ENCODE results near the gene SLC66A2. TPM values are rescaled to one million over a fixed set of nuclear protein-coding genes. Genes with fewer than 3 reads are reported as not detected.
A peak's percentile ranks its signal among the peaks of the same experiment; 100 is the strongest.

Gene SLC66A2
- total RNA-seq, 1 donor = 35.8 TPM

DNA sequence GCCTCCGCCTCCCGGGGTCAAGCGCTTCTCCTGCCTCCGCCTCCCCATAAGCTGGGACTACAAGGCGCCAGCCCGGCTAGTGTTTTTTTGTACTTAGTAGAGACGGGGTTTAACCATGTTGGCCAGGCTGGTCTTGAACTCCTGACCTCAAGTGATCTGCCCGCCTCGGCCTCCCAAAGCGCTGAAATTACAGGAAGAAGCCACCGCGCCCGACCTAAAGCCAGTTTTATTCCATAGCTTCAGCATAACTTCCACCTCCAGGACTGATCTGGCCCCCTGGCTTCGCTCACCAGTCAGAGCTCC is 37.7 kb upstream of the SLC66A2 start:
- Histone ChIP-seq H3K4me1 (ENCODE audit: insufficient read depth, low read length) (peaks cover 16% of the 10 kb centered on the region), H3K4me2 (ENCODE audit: insufficient read depth, low read length) (peak overlapping the region; percentile 93), H4K20me1 (ENCODE audit: insufficient read depth, low read length) (peaks cover 30% of the 10 kb centered on the region), H3K36me3 (ENCODE audit: insufficient read depth, low read length) (peaks cover 21% of the 10 kb centered on the region), H3K27ac (ENCODE audit: low read depth, low read length) (peak overlapping the region; percentile 96), H3K27me3 (ENCODE audit: insufficient read depth, low read length) (no peaks in the 10 kb centered on the region), H3K4me3 (ENCODE audit: insufficient read depth, low read length) (peak overlapping the region; percentile 95), H3K9me3 (ENCODE audit: low read depth, low read length) (no peaks in the 10 kb centered on the region), H2AFZ (ENCODE audit: low read length) (peak overlapping the region; percentile 34), H3K79me2 (ENCODE audit: insufficient read depth, low read length) (peaks cover 43% of the 10 kb centered on the region)
- no peak for DNase-seq (ENCODE audit: insufficient read length, low spot score, missing footprints)
- TF ChIP-seq, protein P1, sequence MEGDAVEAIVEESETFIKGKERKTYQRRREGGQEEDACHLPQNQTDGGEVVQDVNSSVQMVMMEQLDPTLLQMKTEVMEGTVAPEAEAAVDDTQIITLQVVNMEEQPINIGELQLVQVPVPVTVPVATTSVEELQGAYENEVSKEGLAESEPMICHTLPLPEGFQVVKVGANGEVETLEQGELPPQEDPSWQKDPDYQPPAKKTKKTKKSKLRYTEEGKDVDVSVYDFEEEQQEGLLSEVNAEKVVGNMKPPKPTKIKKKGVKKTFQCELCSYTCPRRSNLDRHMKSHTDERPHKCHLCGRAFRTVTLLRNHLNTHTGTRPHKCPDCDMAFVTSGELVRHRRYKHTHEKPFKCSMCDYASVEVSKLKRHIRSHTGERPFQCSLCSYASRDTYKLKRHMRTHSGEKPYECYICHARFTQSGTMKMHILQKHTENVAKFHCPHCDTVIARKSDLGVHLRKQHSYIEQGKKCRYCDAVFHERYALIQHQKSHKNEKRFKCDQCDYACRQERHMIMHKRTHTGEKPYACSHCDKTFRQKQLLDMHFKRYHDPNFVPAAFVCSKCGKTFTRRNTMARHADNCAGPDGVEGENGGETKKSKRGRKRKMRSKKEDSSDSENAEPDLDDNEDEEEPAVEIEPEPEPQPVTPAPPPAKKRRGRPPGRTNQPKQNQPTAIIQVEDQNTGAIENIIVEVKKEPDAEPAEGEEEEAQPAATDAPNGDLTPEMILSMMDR (IDR thresholded peaks at IDR 0.05; ENCODE audit: extremely low read depth, low read depth, low read length) = no peak

DNA sequence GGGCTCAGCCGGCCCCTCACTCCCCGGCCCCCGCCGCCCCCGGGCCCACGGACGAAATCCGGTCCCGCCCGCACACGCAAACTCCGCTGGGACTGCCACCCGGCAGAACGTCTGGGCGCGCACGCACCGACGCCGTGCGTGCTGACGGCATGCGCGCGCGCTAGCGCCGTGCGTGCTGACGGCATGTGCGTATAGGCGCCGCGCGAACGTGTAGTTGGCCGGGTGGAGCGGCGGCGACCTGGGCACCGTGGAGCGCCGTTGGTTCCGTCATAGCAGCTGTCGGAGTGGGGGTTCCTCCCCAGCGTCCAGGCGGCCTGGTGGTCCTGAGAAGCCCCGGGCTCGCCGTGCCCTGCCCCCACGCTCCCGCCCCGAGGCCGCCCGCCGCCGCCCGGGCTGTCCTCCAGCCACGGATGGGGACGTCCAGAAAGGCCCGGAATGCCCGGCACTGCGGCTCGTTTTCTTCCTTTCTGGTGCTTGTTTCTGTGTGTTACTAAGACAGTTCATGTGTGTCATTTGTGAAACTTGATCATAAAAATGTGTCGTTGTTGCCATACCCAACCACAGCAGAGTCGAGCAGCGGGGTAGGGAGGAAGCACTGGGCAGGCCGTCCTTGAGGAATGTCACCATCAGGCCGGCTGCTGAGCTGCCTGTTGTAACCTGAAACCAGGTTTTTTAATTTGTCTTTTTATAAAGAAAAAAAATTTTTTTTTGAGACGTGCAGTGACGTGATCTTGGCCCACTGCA is 37.2 kb upstream of the SLC66A2 start, which contains the start of gene TXNL4A:
TXNL4A (minus strand) TSS at position 113 of the 744 bp plus-strand sequence. CDS start 171 bp downstream, outside the sequence.
- H3K79me2 ChIP-seq (ENCODE audit: insufficient read depth, low read length) = peaks cover 48% of the 10 kb centered on the region
- peak within 1 kb of the TSS; percentile 93 for H3K4me2 ChIP-seq (ENCODE audit: insufficient read depth, low read length)
- peak; percentile 97 for DNase-seq (ENCODE audit: insufficient read length, low spot score, missing footprints)
- H3K27ac ChIP-seq (ENCODE audit: low read depth, low read length) = peak within 1 kb of the TSS; percentile 96
- H3K27me3 ChIP-seq (ENCODE audit: insufficient read depth, low read length) = no peaks in the 10 kb centered on the region
- no peaks in the 10 kb centered on the region for H3K9me3 ChIP-seq (ENCODE audit: low read depth, low read length)
- H3K4me3 ChIP-seq (ENCODE audit: insufficient read depth, low read length) = peak within 1 kb of the TSS; percentile 95
- TF ChIP-seq, protein P1 (IDR thresholded peaks at IDR 0.05; ENCODE audit: extremely low read depth, low read depth, low read length) = no peak
- peaks cover 21% of the 10 kb centered on the region for H3K36me3 ChIP-seq (ENCODE audit: insufficient read depth, low read length)
- peaks cover 16% of the 10 kb centered on the region for H3K4me1 ChIP-seq (ENCODE audit: insufficient read depth, low read length)
- peak within 1 kb of the TSS; percentile 91 for H2AFZ ChIP-seq (ENCODE audit: low read length)
- H4K20me1 ChIP-seq (ENCODE audit: insufficient read depth, low read length) = peaks cover 35% of the 10 kb centered on the region

DNA sequence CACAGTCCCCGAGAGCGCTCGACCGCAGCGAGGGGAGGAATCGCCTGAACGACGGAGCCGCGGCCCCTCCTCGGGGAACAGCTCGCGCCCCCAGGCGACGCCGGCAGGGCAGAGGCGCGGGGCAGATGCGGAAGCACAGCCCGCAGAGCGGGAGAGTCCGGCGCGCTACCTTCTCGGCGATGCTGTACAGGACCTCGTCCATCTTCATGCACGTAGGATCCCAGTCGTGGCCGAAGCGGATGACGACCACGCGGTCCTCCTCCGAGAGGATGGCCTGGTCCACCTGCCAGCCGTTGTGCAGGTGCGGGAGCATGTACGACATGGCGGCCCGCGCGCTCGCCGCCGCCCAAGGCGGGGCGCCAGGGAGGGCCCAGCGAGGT is 36.6 kb upstream of the SLC66A2 start:
- H3K9me3 ChIP-seq (ENCODE audit: low read depth, low read length) = no peaks in the 10 kb centered on the region
- peak; percentile 92 for DNase-seq (ENCODE audit: insufficient read length, low spot score, missing footprints)
- H3K27me3 ChIP-seq (ENCODE audit: insufficient read depth, low read length) = no peaks in the 10 kb centered on the region
- H3K27ac ChIP-seq (ENCODE audit: low read depth, low read length) = peak overlapping the region; percentile 96
- peaks cover 41% of the 10 kb centered on the region for H4K20me1 ChIP-seq (ENCODE audit: insufficient read depth, low read length)
- peak overlapping the region; percentile 89 for H3K4me2 ChIP-seq (ENCODE audit: insufficient read depth, low read length)
- H3K4me1 ChIP-seq (ENCODE audit: insufficient read depth, low read length) = peaks cover 19% of the 10 kb centered on the region
- peak overlapping the region; percentile 95 for H3K4me3 ChIP-seq (ENCODE audit: insufficient read depth, low read length)
- H2AFZ ChIP-seq (ENCODE audit: low read length) = peak overlapping the region; percentile 91
- H3K36me3 ChIP-seq (ENCODE audit: insufficient read depth, low read length) = peaks cover 27% of the 10 kb centered on the region
- peaks cover 54% of the 10 kb centered on the region for H3K79me2 ChIP-seq (ENCODE audit: insufficient read depth, low read length)
- TF ChIP-seq, protein P1 (IDR thresholded peaks at IDR 0.05; ENCODE audit: extremely low read depth, low read depth, low read length) = peak; percentile 7

DNA sequence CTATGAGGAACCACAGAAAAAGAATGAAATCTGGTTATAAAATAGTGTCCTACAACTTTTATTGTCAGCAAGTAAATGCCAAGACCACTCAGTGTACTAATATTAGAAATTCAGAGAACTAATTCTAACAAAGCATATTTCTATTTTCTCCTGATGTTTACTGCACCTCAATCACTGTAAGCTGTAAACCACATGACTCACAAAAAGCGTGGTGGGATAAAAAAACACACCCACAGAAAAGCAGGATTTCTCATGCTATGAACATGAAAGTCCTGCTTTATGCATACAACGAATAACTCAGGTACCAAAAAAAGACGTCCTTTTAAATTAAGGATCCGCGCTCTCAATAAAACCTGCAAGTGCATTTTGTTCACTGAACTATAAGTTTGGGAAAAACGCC is 36.1 kb upstream of the SLC66A2 start:
- peaks cover 59% of the 10 kb centered on the region for H3K79me2 ChIP-seq (ENCODE audit: insufficient read depth, low read length)
- peak overlapping the region; percentile 89 for H3K4me2 ChIP-seq (ENCODE audit: insufficient read depth, low read length)
- peaks cover 23% of the 10 kb centered on the region for H3K4me1 ChIP-seq (ENCODE audit: insufficient read depth, low read length)
- H3K9me3 ChIP-seq (ENCODE audit: low read depth, low read length) = no peaks in the 10 kb centered on the region
- TF ChIP-seq, protein P1 (IDR thresholded peaks at IDR 0.05; ENCODE audit: extremely low read depth, low read depth, low read length) = no peak
- peak; percentile 57 for DNase-seq (ENCODE audit: insufficient read length, low spot score, missing footprints)
- no peaks in the 10 kb centered on the region for H3K27me3 ChIP-seq (ENCODE audit: insufficient read depth, low read length)
- H3K4me3 ChIP-seq (ENCODE audit: insufficient read depth, low read length) = peak overlapping the region; percentile 95
- H2AFZ ChIP-seq (ENCODE audit: low read length) = no peak overlapping the region
- H3K27ac ChIP-seq (ENCODE audit: low read depth, low read length) = peak overlapping the region; percentile 96
- peaks cover 30% of the 10 kb centered on the region for H3K36me3 ChIP-seq (ENCODE audit: insufficient read depth, low read length)
- peaks cover 46% of the 10 kb centered on the region for H4K20me1 ChIP-seq (ENCODE audit: insufficient read depth, low read length)

Measured in osteoblast (primary cell).